AG09309 (cell line): ENCODE data around the gene ARHGAP22.

Experiments used
- DNase-seq: peaks from one replicate; pipeline ENCODE4 v3.0.0-alpha.2; 2010; ENCODE audit warnings: low read depth
- H3K4me3 ChIP-seq: 2 replicates; pipeline ENCODE4 v1.5.1; 2011; ENCODE audit warnings: mild to moderate bottlenecking, low read depth, low read length, moderate library complexity; ENCODE audit not compliant: control insufficient read depth
- CTCF ChIP-seq: IDR thresholded peaks from 2 replicates; pipeline ENCODE4 v1.5.1; 2011; ENCODE audit warnings: mild to moderate bottlenecking, low read depth, low read length, inconsistent platforms; ENCODE audit not compliant: insufficient read depth, control insufficient read depth; ENCODE audit errors: missing control alignments

The ARHGAP22 gene

GRCh38 chr10:48439581-48440041 lies 165.3 kb downstream of the ARHGAP22 start:
- no peak for DNase-seq
- H3K4me3 ChIP-seq, result no peak overlapping the region
- TF ChIP-seq CTCF, result no peak

- no peak overlapping the region for H3K4me3 ChIP-seq
- no peak for TF ChIP-seq CTCF
- DNase-seq, result no peak
Observed at GRCh38 chr10:48439031-48439430, 165.8 kb downstream of the ARHGAP22 start.

- TF ChIP-seq CTCF, result no peak
- no peak for DNase-seq
- no peak overlapping the region for H3K4me3 ChIP-seq
Observed at GRCh38 chr10:48437546-48437945, 167.3 kb downstream of the ARHGAP22 start.

GRCh38 chr10:48431871-48432270 lies 173.0 kb downstream of the ARHGAP22 start:
- H3K4me3 ChIP-seq, result no peak overlapping the region
- DNase-seq, result no peak
- TF ChIP-seq CTCF, result no peak

GRCh38 chr10:48430402-48430993 lies 174.4 kb downstream of the ARHGAP22 start:
- no peak for TF ChIP-seq CTCF
- no peak overlapping the region for H3K4me3 ChIP-seq
- DNase-seq, result no peak

- no peak overlapping the region for H3K4me3 ChIP-seq
- no peak for TF ChIP-seq CTCF
- DNase-seq, result no peak
Observed at GRCh38 chr10:48429309-48429708, 175.6 kb downstream of the ARHGAP22 start.
